Activated B cell treated with CpG ODN at 0.5 μM for 24 hours (primary cell): Measurements from ENCODE around the gene DLX4. TPM values are rescaled to one million over a fixed set of nuclear protein-coding genes. Genes with fewer than 3 reads are reported as not detected.

ENCODE experiments used
- ATAC-seq: fragments of 200-7000 bp; cut with Tn5 transposase; one replicate; pipeline ENCODE4 v1.10.0; 2021; ENCODE audit warnings: low read depth, mild to moderate bottlenecking, moderate library complexity
- CTCF ChIA-PET: fragments of 350-600 bp; sonication (Branson Sonifier 250); formaldehyde crosslinking; loops from one replicate; lab custom pipeline; 2021; ENCODE audit warnings: antibody characterized with exemption; lab: Charles Lee
- POLR2A ChIA-PET: fragments of 350-600 bp; sonication (Branson Sonifier 250); formaldehyde crosslinking; loops from one replicate; lab custom pipeline; 2021; ENCODE audit warnings: antibody characterized with exemption; lab: Charles Lee
- DNase-seq: peaks from one replicate; pipeline ENCODE4 v3.0.0; 2022
- H3K27ac Mint-ChIP-seq: one replicate; pipeline ENCODE4 v1.8.0; 2020; ENCODE audit warnings: mixed read lengths
- H3K27me3 Mint-ChIP-seq: one replicate; pipeline ENCODE4 v1.8.0; 2021; ENCODE audit warnings: mixed read lengths
- H3K36me3 Mint-ChIP-seq: one replicate; pipeline ENCODE4 v1.8.0; 2021; ENCODE audit warnings: low read depth, mixed read lengths
- H3K4me1 Mint-ChIP-seq: one replicate; pipeline ENCODE4 v1.8.0; 2021; ENCODE audit warnings: mixed read lengths
- H3K4me3 Mint-ChIP-seq: one replicate; pipeline ENCODE4 v1.8.0; 2020; ENCODE audit warnings: mild to moderate bottlenecking, mixed read lengths
- H3K9me3 Mint-ChIP-seq: one replicate; pipeline ENCODE4 v1.8.0; 2020; ENCODE audit warnings: mixed read lengths
- intact Hi-C: fragments of 100-400 bp; cut with micrococcal nuclease; formaldehyde crosslinking; loops from one replicate; pipeline ENCODE4 v1.15.1; 2024
- total RNA-seq: library from RNA; stranded (reverse); gene quantifications from 2 replicates; pipeline ENCODE4 v1.2.3, GENCODE V29; 2022
- TF ChIP-seq, protein P1 (sequence below): fragments of 200-600 bp; IDR thresholded peaks from one replicate; pipeline ENCODE4 v1.8.0; 2022; ENCODE audit warnings: antibody characterized with exemption, mild to moderate bottlenecking

DLX4 gene
- total RNA-seq, 1 donor from 2014 or later: 0.42 TPM

DNA sequence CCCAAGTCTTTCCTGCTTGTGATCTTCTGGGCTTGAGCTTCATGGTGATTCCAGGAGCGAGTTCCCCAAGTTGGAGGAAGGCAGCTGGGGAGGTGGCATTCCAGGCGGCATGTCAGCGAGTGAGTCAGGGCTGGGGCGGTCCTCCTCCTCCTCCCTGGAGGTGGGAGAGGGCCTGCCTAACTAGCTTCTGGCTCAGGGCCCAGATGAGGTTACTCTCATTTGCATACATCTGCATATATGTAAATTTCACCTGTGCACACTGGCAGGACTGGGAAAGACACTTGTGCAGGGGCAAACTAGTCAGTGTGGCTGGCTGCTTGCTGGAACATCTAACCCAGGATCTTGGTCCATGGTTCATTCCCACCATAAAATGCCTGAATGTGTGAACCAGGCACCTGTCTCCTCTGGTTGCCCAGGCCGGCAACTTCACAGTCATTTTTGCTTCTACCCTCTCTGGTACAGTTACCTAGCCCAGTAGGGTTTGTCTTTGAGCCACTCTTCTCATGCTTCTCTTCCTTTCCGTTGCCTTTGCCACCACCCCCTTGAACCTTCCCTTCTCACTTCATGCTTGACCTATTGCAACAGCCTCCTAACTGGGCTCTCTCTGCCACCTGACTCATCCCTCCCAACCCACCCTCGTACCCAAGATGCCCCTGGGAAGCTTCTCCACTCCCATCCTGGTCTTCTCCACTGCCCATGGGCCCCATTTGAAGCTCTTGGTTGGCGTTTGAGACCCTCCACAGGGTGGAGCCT lies 9.6 kb upstream of the DLX4 start:
- Mint-ChIP-seq H3K4me1 (peaks cover 10% of the 10 kb centered on the region), H3K36me3 (no peaks in the 10 kb centered on the region), H3K4me3 (no peak overlapping the region), H3K9me3 (no peaks in the 10 kb centered on the region), H3K27ac (no peak overlapping the region), H3K27me3 (peaks cover 39% of the 10 kb centered on the region)
- intact Hi-C loops: no loop called here
- DNase-seq (no peak), ATAC-seq (no peak)
- TF ChIP-seq, protein P1, sequence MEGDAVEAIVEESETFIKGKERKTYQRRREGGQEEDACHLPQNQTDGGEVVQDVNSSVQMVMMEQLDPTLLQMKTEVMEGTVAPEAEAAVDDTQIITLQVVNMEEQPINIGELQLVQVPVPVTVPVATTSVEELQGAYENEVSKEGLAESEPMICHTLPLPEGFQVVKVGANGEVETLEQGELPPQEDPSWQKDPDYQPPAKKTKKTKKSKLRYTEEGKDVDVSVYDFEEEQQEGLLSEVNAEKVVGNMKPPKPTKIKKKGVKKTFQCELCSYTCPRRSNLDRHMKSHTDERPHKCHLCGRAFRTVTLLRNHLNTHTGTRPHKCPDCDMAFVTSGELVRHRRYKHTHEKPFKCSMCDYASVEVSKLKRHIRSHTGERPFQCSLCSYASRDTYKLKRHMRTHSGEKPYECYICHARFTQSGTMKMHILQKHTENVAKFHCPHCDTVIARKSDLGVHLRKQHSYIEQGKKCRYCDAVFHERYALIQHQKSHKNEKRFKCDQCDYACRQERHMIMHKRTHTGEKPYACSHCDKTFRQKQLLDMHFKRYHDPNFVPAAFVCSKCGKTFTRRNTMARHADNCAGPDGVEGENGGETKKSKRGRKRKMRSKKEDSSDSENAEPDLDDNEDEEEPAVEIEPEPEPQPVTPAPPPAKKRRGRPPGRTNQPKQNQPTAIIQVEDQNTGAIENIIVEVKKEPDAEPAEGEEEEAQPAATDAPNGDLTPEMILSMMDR: no peak
- POLR2A ChIA-PET: no interaction called here
- CTCF ChIA-PET: interaction anchor here (1.1 kb wide), 1 partner anchor 39 kb away, joined by 4 read pairs; no protein-coding TSS in a partner anchor

DNA sequence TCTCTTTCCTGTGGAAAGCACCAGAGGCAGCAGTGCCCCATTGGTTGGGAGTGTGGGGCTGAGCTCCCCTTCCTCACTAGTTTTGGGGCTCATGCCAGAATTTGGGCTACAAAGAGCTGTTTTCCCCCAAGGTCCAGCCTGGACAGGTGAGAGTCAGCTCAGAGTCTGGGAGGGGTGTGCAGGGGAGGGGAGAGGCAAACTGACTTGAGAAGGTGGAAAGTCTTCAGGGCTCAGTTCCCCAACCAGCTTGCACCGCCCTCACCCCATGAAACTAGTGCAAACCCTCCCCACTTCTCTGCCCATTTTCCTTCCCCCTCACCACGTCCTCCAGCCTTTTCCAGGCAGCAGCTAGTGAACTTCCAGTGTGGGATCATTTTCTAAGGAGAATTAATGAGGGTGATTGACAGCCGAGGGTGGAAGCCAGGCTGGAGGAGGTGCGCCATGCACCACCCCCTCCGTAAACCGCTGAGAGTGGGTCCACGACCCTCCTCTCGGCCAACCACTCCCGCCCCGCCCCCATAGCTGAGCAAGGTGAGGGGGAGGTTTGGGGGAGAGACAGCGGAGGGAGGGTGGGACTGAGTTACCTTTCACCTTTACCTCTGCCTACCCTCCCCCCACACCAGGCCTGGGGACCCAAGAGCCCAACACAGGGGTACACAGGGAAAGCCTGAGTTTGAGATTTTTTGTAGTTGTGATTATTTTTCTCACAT lies 6.2 kb upstream of the DLX4 start:
- Mint-ChIP-seq H3K36me3 (no peaks in the 10 kb centered on the region), H3K9me3 (no peaks in the 10 kb centered on the region), H3K4me1 (peaks cover 25% of the 10 kb centered on the region), H3K27ac (no peak overlapping the region), H3K4me3 (no peak overlapping the region), H3K27me3 (peaks cover 59% of the 10 kb centered on the region)
- POLR2A ChIA-PET: interaction anchor here (0.6 kb wide), 1 partner anchor 285 kb away, joined by 4 read pairs; no protein-coding TSS in a partner anchor
- no peak for ATAC-seq
- intact Hi-C loops: no loop called here
- TF ChIP-seq, protein P1: no peak
- CTCF ChIA-PET: interaction anchor here (1.3 kb wide), 1 partner anchor 32 kb away, joined by 3 read pairs; the partner anchor contains the start of gene DLX3
- DNase-seq: no peak

DNA sequence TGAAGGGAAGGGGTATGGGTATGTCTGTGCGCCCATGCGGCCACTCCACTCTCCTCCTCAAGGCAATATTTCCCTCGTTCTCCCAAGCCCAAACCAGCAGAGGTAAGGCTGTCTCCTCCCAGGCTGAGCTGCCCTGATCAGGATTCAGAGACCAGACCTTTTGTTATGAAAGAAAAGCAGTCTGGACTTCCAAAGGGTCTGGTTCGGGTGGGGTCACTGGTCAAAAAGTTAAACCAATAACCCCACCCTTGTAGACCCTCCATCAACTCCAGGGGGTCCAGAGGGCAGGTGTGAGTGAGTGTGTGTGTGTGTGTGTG lies 5.7 kb upstream of the DLX4 start:
- no peak for DNase-seq
- peaks cover 28% of the 10 kb centered on the region for H3K4me1 Mint-ChIP-seq
- TF ChIP-seq, protein P1: no peak
- H3K9me3 Mint-ChIP-seq: no peaks in the 10 kb centered on the region
- H3K27ac Mint-ChIP-seq: no peak overlapping the region
- peaks cover 64% of the 10 kb centered on the region for H3K27me3 Mint-ChIP-seq
- ChIA-PET CTCF (interaction anchor here (0.8 kb wide), 1 partner anchor 83 kb away, joined by 3 read pairs; no protein-coding TSS in a partner anchor), POLR2A (no interaction called here)
- H3K4me3 Mint-ChIP-seq: no peak overlapping the region
- intact Hi-C loops: no loop called here
- H3K36me3 Mint-ChIP-seq: no peaks in the 10 kb centered on the region
- ATAC-seq: no peak

DNA sequence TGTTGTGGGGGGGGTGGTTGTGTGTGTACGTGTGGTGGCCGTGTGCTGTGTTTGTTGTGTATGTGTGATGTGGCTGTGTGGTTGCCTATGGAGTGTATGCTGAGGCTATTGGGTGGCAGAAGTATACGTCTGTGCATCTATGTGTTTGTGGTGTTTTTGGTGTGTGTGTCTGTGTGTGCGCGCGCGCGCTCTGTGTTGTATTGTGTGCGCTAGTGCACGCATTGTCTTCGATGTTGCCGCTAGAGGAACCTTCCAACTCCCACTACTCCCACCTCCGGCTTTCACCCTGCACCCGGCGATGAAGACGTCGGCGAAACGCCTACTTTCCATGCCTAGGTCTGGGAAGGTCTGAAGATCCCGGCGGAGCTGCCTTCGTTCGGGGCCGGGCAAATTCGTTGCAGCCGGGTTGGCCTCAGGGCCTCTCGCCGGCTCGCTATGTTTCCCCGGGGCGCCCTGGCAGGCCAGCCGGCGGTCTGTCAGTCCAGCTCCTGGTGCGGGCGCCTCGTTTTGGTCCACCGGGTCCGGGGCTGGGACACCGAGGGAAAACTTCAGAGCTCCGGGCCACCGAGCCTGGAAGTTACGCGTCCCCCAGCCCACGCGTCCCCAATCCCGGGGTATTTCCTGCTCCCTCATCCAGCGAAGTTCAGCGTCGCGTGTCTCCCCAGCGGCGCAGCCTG lies 5.2 kb upstream of the DLX4 start:
- Mint-ChIP-seq H3K9me3 (no peaks in the 10 kb centered on the region), H3K36me3 (no peaks in the 10 kb centered on the region), H3K4me1 (peaks cover 30% of the 10 kb centered on the region), H3K27me3 (peaks cover 66% of the 10 kb centered on the region), H3K4me3 (no peak overlapping the region), H3K27ac (no peak overlapping the region)
- TF ChIP-seq, protein P1: no peak
- no peak for ATAC-seq
- intact Hi-C loops: no loop called here
- DNase-seq: no peak
- ChIA-PET POLR2A (no interaction called here), CTCF (interaction anchor here (0.8 to 1.5 kb wide), 2 partner anchors 11 to 84 kb away, joined by 3 to 5 read pairs; no protein-coding TSS in a partner anchor)
